Natural killer cell (primary cell): ENCODE data around the gene NAB1. TPM values are rescaled to one million over a fixed set of nuclear protein-coding genes. Genes with fewer than 3 reads are reported as not detected.

Source experiments
- ATAC-seq, 3 donors: fragments of 150-1000 bp in 2 of 3; fragments of 200-7000 bp in 1 of 3; cut with Tn5 transposase; 1 replicate in 1 of 3; 2 replicates in 2 of 3; pipeline ENCODE4 v1.10.0; 2021; ENCODE audit warnings: mild to moderate bottlenecking in 2 of 3, moderate library complexity in 2 of 3
- DNase-seq, 2 donors: peaks; one replicate each; pipeline versions ENCODE4 v3.0.0 to v3.0.0-alpha.2; 2013 to 2021; ENCODE audit warnings: mixed read lengths in 1 of 2
- H3K27ac ChIP-seq: one replicate; pipeline ENCODE4 v1.5.1; 2013; ENCODE audit warnings: mild to moderate bottlenecking, low read length
- H3K27me3 ChIP-seq: one replicate; pipeline ENCODE4 v1.6.1; 2013; ENCODE audit warnings: low read length; ENCODE audit not compliant: control insufficient read depth, insufficient read depth
- H3K36me3 ChIP-seq: one replicate; pipeline ENCODE4 v1.6.1; 2013; ENCODE audit warnings: low read length; ENCODE audit not compliant: control insufficient read depth, insufficient read depth
- H3K4me1 ChIP-seq: one replicate; pipeline ENCODE4 v1.6.1; 2013; ENCODE audit warnings: low read length; ENCODE audit not compliant: control insufficient read depth, insufficient read depth
- H3K4me3 ChIP-seq: one replicate; pipeline ENCODE4 v1.5.1; 2013; ENCODE audit warnings: low read length
- H3K9me3 ChIP-seq: one replicate; pipeline ENCODE4 v1.6.1; 2013; ENCODE audit warnings: low read length; ENCODE audit not compliant: control insufficient read depth, insufficient read depth
- H3K27ac Mint-ChIP-seq, 2 donors: one replicate each; pipeline ENCODE4 v1.8.0; 2022; ENCODE audit warnings: mild to moderate bottlenecking in 2 of 2, mixed read lengths in 2 of 2, moderate library complexity in 1 of 2
- H3K27me3 Mint-ChIP-seq, 2 donors: one replicate each; pipeline ENCODE4 v1.8.0; 2022; ENCODE audit warnings: low read depth in 2 of 2, mixed read lengths in 2 of 2
- H3K36me3 Mint-ChIP-seq: one replicate; pipeline ENCODE4 v1.8.0; 2022; ENCODE audit warnings: mixed read lengths
- H3K4me1 Mint-ChIP-seq, 2 donors: one replicate each; pipeline ENCODE4 v1.8.0; 2022; ENCODE audit warnings: mixed read lengths in 2 of 2
- H3K4me3 Mint-ChIP-seq: one replicate; pipeline ENCODE4 v1.8.0; 2022; ENCODE audit warnings: mild to moderate bottlenecking, moderate library complexity, mixed read lengths
- H3K9me3 Mint-ChIP-seq, 2 donors: one replicate each; pipeline ENCODE4 v1.8.0; 2022; ENCODE audit warnings: mixed read lengths in 2 of 2
- WGBS: methylation state at CpG from one replicate; pipeline ENCODE4 v1.1.7; 2013; ENCODE audit warnings: missing lambda C conversion rate; ENCODE audit not compliant: insufficient coverage; 5-methylcytosine and 5-hydroxymethylcytosine counted together
- intact Hi-C: fragments of 100-400 bp; cut with micrococcal nuclease; formaldehyde crosslinking; loops from one replicate; pipeline ENCODE4 v1.14.2; 2022
- total RNA-seq, 4 donors: library from RNA; stranded (reverse); fragments of 120-200 nt in 1 of 4; gene quantifications; one replicate each; pipeline versions ENCODE4 v1.2.3 to v1.2.4, GENCODE V29; 2013 to 2022
- TF ChIP-seq, protein P1 (sequence below): fragments of 200-600 bp; IDR thresholded peaks from one replicate; pipeline ENCODE4 v1.8.0; 2022; ENCODE audit warnings: antibody characterized with exemption

Gene NAB1
- total RNA-seq, 3 donors from 2014 or later (not counting 1 experiment from before 2014, with no cell fraction given): 31.2 to 42.0 (median 37.8) TPM

DNA sequence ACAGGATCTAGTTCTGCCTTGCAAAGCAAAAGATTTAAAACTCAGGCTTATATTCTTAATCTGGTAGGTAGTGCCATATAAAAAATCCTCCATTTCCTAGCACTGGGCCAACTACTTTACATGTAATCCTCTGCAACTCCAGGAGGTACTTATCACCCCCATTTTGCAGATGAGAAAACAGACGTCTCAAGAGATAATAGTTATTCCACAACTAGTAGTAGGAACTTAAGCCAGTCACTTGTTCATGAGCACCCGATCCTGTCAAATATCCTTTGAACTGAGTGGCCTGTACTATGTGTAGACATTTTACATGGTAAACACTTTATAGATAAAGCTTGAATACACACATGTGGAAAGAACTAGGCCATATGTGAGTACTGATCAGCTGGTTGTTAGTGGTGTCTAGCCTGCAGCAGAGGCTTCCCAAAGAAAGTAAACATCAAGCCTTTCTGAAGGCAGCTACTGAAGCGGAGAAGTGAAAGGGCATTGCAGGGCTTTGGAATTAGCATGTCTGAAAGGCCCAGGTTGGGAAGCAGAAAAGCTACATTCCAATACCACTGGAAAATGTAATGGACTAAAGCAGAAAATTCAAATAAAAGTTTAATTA is 48.0 kb downstream of the NAB1 start:
- H3K27me3 ChIP-seq: no peaks in the 10 kb centered on the region
- Mint-ChIP-seq H3K9me3 (no peaks in the 10 kb centered on the region), H3K27me3 (no peaks in the 10 kb centered on the region), H3K27ac (no peak overlapping the region), H3K36me3 (no peaks in the 10 kb centered on the region), H3K4me3 (no peak overlapping the region), H3K4me1 (peaks cover 11 to 15% of the 10 kb centered on the region in 2 donors)
- no peaks in the 10 kb centered on the region for H3K36me3 ChIP-seq
- H3K9me3 ChIP-seq: no peaks in the 10 kb centered on the region
- H3K4me3 ChIP-seq: no peak overlapping the region
- WGBS: 93% methylated on average over 3 of the region's 3 CpGs
- TF ChIP-seq, protein P1, sequence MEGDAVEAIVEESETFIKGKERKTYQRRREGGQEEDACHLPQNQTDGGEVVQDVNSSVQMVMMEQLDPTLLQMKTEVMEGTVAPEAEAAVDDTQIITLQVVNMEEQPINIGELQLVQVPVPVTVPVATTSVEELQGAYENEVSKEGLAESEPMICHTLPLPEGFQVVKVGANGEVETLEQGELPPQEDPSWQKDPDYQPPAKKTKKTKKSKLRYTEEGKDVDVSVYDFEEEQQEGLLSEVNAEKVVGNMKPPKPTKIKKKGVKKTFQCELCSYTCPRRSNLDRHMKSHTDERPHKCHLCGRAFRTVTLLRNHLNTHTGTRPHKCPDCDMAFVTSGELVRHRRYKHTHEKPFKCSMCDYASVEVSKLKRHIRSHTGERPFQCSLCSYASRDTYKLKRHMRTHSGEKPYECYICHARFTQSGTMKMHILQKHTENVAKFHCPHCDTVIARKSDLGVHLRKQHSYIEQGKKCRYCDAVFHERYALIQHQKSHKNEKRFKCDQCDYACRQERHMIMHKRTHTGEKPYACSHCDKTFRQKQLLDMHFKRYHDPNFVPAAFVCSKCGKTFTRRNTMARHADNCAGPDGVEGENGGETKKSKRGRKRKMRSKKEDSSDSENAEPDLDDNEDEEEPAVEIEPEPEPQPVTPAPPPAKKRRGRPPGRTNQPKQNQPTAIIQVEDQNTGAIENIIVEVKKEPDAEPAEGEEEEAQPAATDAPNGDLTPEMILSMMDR: no peak
- no peaks in the 10 kb centered on the region for H3K4me1 ChIP-seq
- DNase-seq (no peak), ATAC-seq (no peak)
- intact Hi-C loops: loop anchor here (5.0 kb wide), 1 partner anchor 165 kb away; the partner anchor contains the start of gene NEMP2
- no peak overlapping the region for H3K27ac ChIP-seq

DNA sequence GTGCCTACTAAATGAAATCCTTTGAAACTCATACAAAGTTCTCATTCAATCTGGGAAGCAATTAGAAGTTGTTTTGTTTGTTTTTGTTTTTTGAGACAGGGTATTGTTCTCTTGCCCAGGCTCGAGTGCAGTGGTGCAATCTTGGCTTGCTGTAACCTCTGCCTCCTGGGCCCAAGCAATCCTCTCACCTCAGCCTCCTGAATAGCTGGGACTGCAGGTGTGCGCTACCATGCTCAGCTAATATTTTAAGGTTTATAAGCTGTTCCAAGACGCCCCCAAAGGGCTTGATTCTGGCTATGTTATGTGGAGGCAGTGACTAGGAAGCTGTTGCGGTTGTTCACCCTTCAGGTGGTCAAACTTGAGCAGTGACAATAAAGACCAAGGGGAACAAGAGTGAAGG is 48.5 kb downstream of the NAB1 start:
- Histone ChIP-seq H3K4me3 (no peak overlapping the region), H3K9me3 (no peaks in the 10 kb centered on the region), H3K36me3 (no peaks in the 10 kb centered on the region), H3K27ac (no peak overlapping the region), H3K4me1 (no peaks in the 10 kb centered on the region), H3K27me3 (no peaks in the 10 kb centered on the region)
- Mint-ChIP-seq H3K4me1 (peaks cover 11 to 15% of the 10 kb centered on the region in 2 donors), H3K9me3 (no peaks in the 10 kb centered on the region), H3K27ac (no peak overlapping the region), H3K4me3 (no peak overlapping the region), H3K36me3 (no peaks in the 10 kb centered on the region), H3K27me3 (no peaks in the 10 kb centered on the region)
- TF ChIP-seq, protein P1: no peak
- no peak for ATAC-seq
- intact Hi-C loops: loop anchor here (5.0 kb wide), 1 partner anchor 165 kb away; the partner anchor contains the start of gene NEMP2
- DNase-seq: no peak
- WGBS: 100% methylated on average over 3 of the region's 4 CpGs

DNA sequence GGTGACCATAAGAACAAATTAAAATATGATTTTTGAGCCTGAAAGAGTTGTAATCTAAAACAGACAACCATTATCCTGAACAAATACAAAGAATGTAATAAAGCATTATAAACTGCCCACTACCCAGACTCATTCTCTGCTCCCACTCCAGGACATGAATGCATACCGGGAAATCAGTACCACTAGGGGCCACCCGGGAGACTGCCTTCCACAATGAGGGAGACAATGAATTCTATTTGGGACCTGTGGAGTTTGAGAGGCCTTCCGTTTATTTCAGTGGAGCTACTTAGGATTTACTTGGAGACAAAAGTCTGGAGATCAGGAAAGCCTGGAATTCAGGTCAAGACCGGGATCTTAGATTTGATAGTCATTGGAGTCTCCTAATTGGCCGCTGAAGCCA is 50.0 kb downstream of the NAB1 start:
- Histone ChIP-seq H3K9me3 (no peaks in the 10 kb centered on the region), H3K4me3 (no peak overlapping the region), H3K4me1 (no peaks in the 10 kb centered on the region), H3K27me3 (no peaks in the 10 kb centered on the region), H3K27ac (no peak overlapping the region), H3K36me3 (no peaks in the 10 kb centered on the region)
- 91% methylated on average over 5 of the region's 5 CpGs for WGBS
- Mint-ChIP-seq H3K27ac (no peak overlapping the region), H3K4me1 (peaks cover 11 to 15% of the 10 kb centered on the region in 2 donors), H3K9me3 (no peaks in the 10 kb centered on the region), H3K36me3 (no peaks in the 10 kb centered on the region), H3K27me3 (peaks cover 5 to 7% of the 10 kb centered on the region in 2 donors), H3K4me3 (no peak overlapping the region)
- DNase-seq: no peak
- TF ChIP-seq, protein P1: no peak
- no peak for ATAC-seq
- intact Hi-C loops: loop anchor here (5.0 kb wide), 1 partner anchor 167 kb away; the partner anchor contains the start of gene NEMP2

DNA sequence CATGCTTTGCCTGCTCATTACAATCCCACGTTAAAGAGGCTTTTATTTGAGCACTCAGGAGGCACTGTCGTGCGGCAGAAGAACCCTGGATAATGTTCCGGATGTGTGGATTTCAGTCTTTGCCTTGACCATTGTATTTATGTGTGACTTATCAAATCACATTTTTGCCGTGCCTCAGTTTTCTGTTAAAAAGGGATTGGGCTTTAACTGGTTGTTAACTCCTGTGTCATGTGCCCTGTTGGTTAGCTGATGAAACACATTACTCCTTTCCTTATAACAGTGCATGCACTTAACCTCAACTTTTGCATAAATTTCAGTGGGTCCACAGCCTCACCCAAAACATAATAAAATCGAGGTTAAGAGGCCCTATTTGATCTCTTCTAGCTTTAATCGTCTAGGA is 52.7 kb downstream of the NAB1 start:
- intact Hi-C loops: no loop called here
- 73% methylated on average over 7 of the region's 7 CpGs for WGBS

More for the DNA sequence above, 52.7 kb downstream of the NAB1 start:
- TF ChIP-seq, protein P1: no peak
- ATAC-seq (no peak), DNase-seq (no peak)
- Mint-ChIP-seq H3K9me3 (no peaks in the 10 kb centered on the region), H3K27ac (no peak overlapping the region), H3K4me3 (no peak overlapping the region), H3K27me3 (peaks cover 5 to 7% of the 10 kb centered on the region in 2 donors), H3K36me3 (no peaks in the 10 kb centered on the region), H3K4me1 (no peaks in the 10 kb centered on the region)
- Histone ChIP-seq H3K27me3 (no peaks in the 10 kb centered on the region), H3K27ac (no peak overlapping the region), H3K4me3 (no peak overlapping the region), H3K36me3 (no peaks in the 10 kb centered on the region), H3K4me1 (no peaks in the 10 kb centered on the region), H3K9me3 (no peaks in the 10 kb centered on the region)
